HUES6 (cell line): Measurements from ENCODE around the gene PLCZ1.
"Not testable (repeated sequence)": the region's sequence is repeated elsewhere in the genome, so short reads cannot be mapped to it uniquely, and the experiment has no call there.

Experiments
- H3K27ac ChIP-seq: 2 replicates; pipeline ENCODE4 v1.7.0; 2013; ENCODE audit warnings: low read depth, mild to moderate bottlenecking, low read length, inconsistent platforms
- H3K27me3 ChIP-seq: 2 replicates; pipeline ENCODE4 v1.6.1; 2013; ENCODE audit warnings: low read length; ENCODE audit not compliant: control insufficient read depth, insufficient read depth
- H3K36me3 ChIP-seq: 2 replicates; pipeline ENCODE4 v1.6.1; 2013; ENCODE audit warnings: low read length; ENCODE audit not compliant: control insufficient read depth, insufficient read depth
- H3K4me1 ChIP-seq: 2 replicates; pipeline ENCODE4 v1.6.1; 2013; ENCODE audit warnings: low read length; ENCODE audit not compliant: control insufficient read depth, insufficient read depth
- H3K4me3 ChIP-seq: 2 replicates; pipeline ENCODE4 v1.5.1; 2013; ENCODE audit warnings: low read depth, low read length
- H3K9ac ChIP-seq: one replicate; pipeline ENCODE4 v1.6.1; 2013; ENCODE audit warnings: mild to moderate bottlenecking, low read length
- H3K9me3 ChIP-seq: 2 replicates; pipeline ENCODE4 v1.6.1; 2013; ENCODE audit warnings: low read depth, low read length; ENCODE audit not compliant: control insufficient read depth, insufficient read depth

Gene PLCZ1

GRCh38 chr12:18737819-18738218 lies at the start of gene PLCZ1, which contains the start of gene CAPZA3:
Gene PLCZ1, minus strand, starts transcription at chr12:18738012. Its CDS starts 641 bp downstream, at chr12:18737371.
Gene CAPZA3, plus strand, starts transcription at chr12:18738119. Its CDS starts 150 bp downstream, at chr12:18738269.
- Histone ChIP-seq H3K9me3 (peaks cover 8% of the 10 kb centered on the region), H3K27me3 (no peaks in the 10 kb centered on the region), H3K36me3 (no peaks in the 10 kb centered on the region), H3K4me3 (no peak within 1 kb of the TSS), H3K9ac (no peak within 1 kb of the TSS), H3K4me1 (no peaks in the 10 kb centered on the region), H3K27ac (no peak within 1 kb of the TSS)

GRCh38 chr12:18785465-18785864 lies 47.7 kb upstream of the PLCZ1 start:
- not testable (repeated sequence) for H3K27ac ChIP-seq, H3K4me1 ChIP-seq, H3K4me3 ChIP-seq, H3K27me3 ChIP-seq, H3K9ac ChIP-seq, H3K36me3 ChIP-seq
- H3K9me3 ChIP-seq = peaks cover 13% of the 10 kb centered on the region

GRCh38 chr12:18782827-18783226 lies 45.0 kb upstream of the PLCZ1 start:
- Histone ChIP-seq H3K9me3 (peaks cover 13% of the 10 kb centered on the region), H3K27ac (no peak overlapping the region), H3K36me3 (no peaks in the 10 kb centered on the region), H3K27me3 (no peaks in the 10 kb centered on the region), H3K4me3 (no peak overlapping the region), H3K4me1 (no peaks in the 10 kb centered on the region), H3K9ac (no peak overlapping the region)

- not testable (repeated sequence) for H3K36me3 ChIP-seq, H3K27ac ChIP-seq, H3K9me3 ChIP-seq, H3K9ac ChIP-seq, H3K4me1 ChIP-seq, H3K27me3 ChIP-seq, H3K4me3 ChIP-seq
Observed at GRCh38 chr12:18766479-18766878, 28.7 kb upstream of the PLCZ1 start.

GRCh38 chr12:18755341-18755740 lies 17.5 kb upstream of the PLCZ1 start:
- H3K27me3 ChIP-seq = no peaks in the 10 kb centered on the region
- H3K36me3 ChIP-seq = no peaks in the 10 kb centered on the region
- peaks cover 32% of the 10 kb centered on the region for H3K4me1 ChIP-seq
- no peaks in the 10 kb centered on the region for H3K9me3 ChIP-seq
- H3K9ac ChIP-seq = no peak overlapping the region
- H3K27ac ChIP-seq = no peak overlapping the region
- H3K4me3 ChIP-seq = no peak overlapping the region

GRCh38 chr12:18754124-18754707 lies 16.4 kb upstream of the PLCZ1 start:
- Histone ChIP-seq H3K4me3 (no peak overlapping the region; the same call in 1 of the 2 replicates), H3K9me3 (no peaks in the 10 kb centered on the region), H3K9ac (peak overlapping the region; percentile 57), H3K36me3 (no peaks in the 10 kb centered on the region), H3K27ac (0 out of 2 replicates have a peak overlapping the region, but pooled peaks have one; percentile 74), H3K27me3 (no peaks in the 10 kb centered on the region), H3K4me1 (peaks cover 40% of the 10 kb centered on the region)

GRCh38 chr12:18753481-18754123 lies 15.8 kb upstream of the PLCZ1 start:
- peak overlapping the region; percentile 29; the same call in 1 of the 2 replicates for H3K4me3 ChIP-seq
- H3K27me3 ChIP-seq = no peaks in the 10 kb centered on the region
- no peaks in the 10 kb centered on the region for H3K36me3 ChIP-seq
- H3K9ac ChIP-seq = peak overlapping the region; percentile 57
- no peaks in the 10 kb centered on the region for H3K9me3 ChIP-seq
- peaks cover 42% of the 10 kb centered on the region for H3K4me1 ChIP-seq
- H3K27ac ChIP-seq = peak overlapping the region; percentile 74

GRCh38 chr12:18752947-18753346 lies 15.1 kb upstream of the PLCZ1 start:
- Histone ChIP-seq H3K36me3 (no peaks in the 10 kb centered on the region), H3K27ac (peak overlapping the region; percentile 74), H3K4me3 (no peak overlapping the region), H3K27me3 (no peaks in the 10 kb centered on the region), H3K9me3 (no peaks in the 10 kb centered on the region), H3K4me1 (peaks cover 48% of the 10 kb centered on the region), H3K9ac (peak overlapping the region; percentile 37)

GRCh38 chr12:18752280-18752920 lies 14.6 kb upstream of the PLCZ1 start:
- Histone ChIP-seq H3K27ac (peak overlapping the region; percentile 74), H3K4me3 (no peak overlapping the region), H3K9ac (peak overlapping the region; percentile 37), H3K36me3 (no peaks in the 10 kb centered on the region), H3K27me3 (no peaks in the 10 kb centered on the region), H3K9me3 (no peaks in the 10 kb centered on the region), H3K4me1 (peaks cover 54% of the 10 kb centered on the region)

- Histone ChIP-seq H3K27me3 (no peaks in the 10 kb centered on the region), H3K36me3 (no peaks in the 10 kb centered on the region), H3K27ac (peak overlapping the region; percentile 74; the same call in 1 of the 2 replicates), H3K4me3 (no peak overlapping the region), H3K9ac (no peak overlapping the region), H3K4me1 (peaks cover 57% of the 10 kb centered on the region), H3K9me3 (no peaks in the 10 kb centered on the region)
Observed at GRCh38 chr12:18751866-18752265, 14.1 kb upstream of the PLCZ1 start.

- Histone ChIP-seq H3K27me3 (no peaks in the 10 kb centered on the region), H3K36me3 (no peaks in the 10 kb centered on the region), H3K4me1 (peaks cover 57% of the 10 kb centered on the region), H3K27ac (no peak overlapping the region), H3K4me3 (no peak overlapping the region), H3K9ac (no peak overlapping the region), H3K9me3 (no peaks in the 10 kb centered on the region)
Observed at GRCh38 chr12:18750085-18750484, 12.3 kb upstream of the PLCZ1 start.
